ENCODE data around the gene ACOT11.

ACOT11 gene

GRCh38 chr1:54542120-54542961, 5.7 kb upstream of the ACOT11 start:
- CTCF ChIA-PET: no interaction called here
- TF ChIP-seq L3MBTL2 (conservative IDR thresholded peaks at IDR 0.05) (peak; percentile 70), PKNOX1 (IDR thresholded peaks at IDR 0.05) (no peak), HDGF (IDR thresholded peaks at IDR 0.05; ENCODE audit: borderline replicate concordance) (no peak)
- POLR2A ChIA-PET: no interaction called here
- DNase-seq (ENCODE audit: extremely low spot score): peak; percentile 84

GRCh38 chr1:54542962-54543539, 5.0 kb upstream of the ACOT11 start:
- no peak for TF ChIP-seq FOXM1 (IDR thresholded peaks at IDR 0.05; ENCODE audit: borderline replicate concordance)
- no peak for TF ChIP-seq FOXK2 (IDR thresholded peaks at IDR 0.05)
- TF ChIP-seq NFRKB (IDR thresholded peaks at IDR 0.05): no peak
- no peak for TF ChIP-seq BHLHE40 (IDR thresholded peaks at IDR 0.05; ENCODE audit: borderline replicate concordance)
- no peak for TF ChIP-seq ZNF384 (IDR thresholded peaks at IDR 0.05)
- no peak for TF ChIP-seq LEF1 (IDR thresholded peaks at IDR 0.05; ENCODE audit: borderline replicate concordance)
- no peak for TF ChIP-seq SUZ12 (IDR thresholded peaks at IDR 0.05)
- CTCF ChIA-PET: no interaction called here
- POLR2A ChIA-PET: no interaction called here
- DNase-seq (ENCODE audit: extremely low spot score): no peak

GRCh38 chr1:54543729-54544496, 4.1 kb upstream of the ACOT11 start:
- DNase-seq (ENCODE audit: extremely low spot score): no peak
- no peak for TF ChIP-seq FOXA1 (IDR thresholded peaks at IDR 0.05)
- TF ChIP-seq ELF4 (IDR thresholded peaks at IDR 0.05): no peak
- no peak for TF ChIP-seq PKNOX1 (IDR thresholded peaks at IDR 0.05)
- no peak for TF ChIP-seq L3MBTL2 (conservative IDR thresholded peaks at IDR 0.05)
- CTCF ChIA-PET: no interaction called here
- POLR2A ChIA-PET: no interaction called here

GRCh38 chr1:54545916-54546635, 2.0 kb upstream of the ACOT11 start:
- POLR2A ChIA-PET: interaction anchor here (1.2 kb wide), 1 partner anchor 15 kb away, joined by 3 read pairs; no protein-coding TSS in a partner anchor
- peak; percentile 9 for DNase-seq (ENCODE audit: extremely low spot score)
- TF ChIP-seq ZNF384 (IDR thresholded peaks at IDR 0.05) (no peak), SUZ12 (IDR thresholded peaks at IDR 0.05) (no peak), FOXM1 (IDR thresholded peaks at IDR 0.05; ENCODE audit: borderline replicate concordance) (no peak), ARNT (IDR thresholded peaks at IDR 0.05) (no peak), FOXA1 (IDR thresholded peaks at IDR 0.05) (no peak), FOXK2 (IDR thresholded peaks at IDR 0.05) (no peak), NFRKB (IDR thresholded peaks at IDR 0.05) (no peak), PKNOX1 (IDR thresholded peaks at IDR 0.05) (no peak), BHLHE40 (IDR thresholded peaks at IDR 0.05; ENCODE audit: borderline replicate concordance) (no peak), ELF4 (IDR thresholded peaks at IDR 0.05) (no peak), L3MBTL2 (conservative IDR thresholded peaks at IDR 0.05) (no peak), SP1 (IDR thresholded peaks at IDR 0.05) (no peak), CTBP1 (IDR thresholded peaks at IDR 0.05; ENCODE audit: borderline replicate concordance) (no peak), LEF1 (IDR thresholded peaks at IDR 0.05; ENCODE audit: borderline replicate concordance) (no peak), HDGF (IDR thresholded peaks at IDR 0.05; ENCODE audit: borderline replicate concordance) (no peak)
- CTCF ChIA-PET: interaction anchor here (0.6 kb wide), 1 partner anchor 121 kb away, joined by 3 read pairs; no protein-coding TSS in a partner anchor

- DNase-seq (ENCODE audit: extremely low spot score): peak; percentile 17
- CTCF ChIA-PET: interaction anchor here (0.6 kb wide), 1 partner anchor 223 kb away, joined by 3 read pairs; no protein-coding TSS in a partner anchor
- no peak for TF ChIP-seq LEF1 (IDR thresholded peaks at IDR 0.05; ENCODE audit: borderline replicate concordance)
- TF ChIP-seq CTBP1 (IDR thresholded peaks at IDR 0.05; ENCODE audit: borderline replicate concordance): no peak
- no peak for TF ChIP-seq ZNF384 (IDR thresholded peaks at IDR 0.05)
- TF ChIP-seq L3MBTL2 (conservative IDR thresholded peaks at IDR 0.05): no peak
- TF ChIP-seq SP1 (IDR thresholded peaks at IDR 0.05): no peak
- TF ChIP-seq TARDBP (IDR thresholded peaks at IDR 0.05): no peak
- TF ChIP-seq FOXK2 (IDR thresholded peaks at IDR 0.05): no peak
- no peak for TF ChIP-seq SUZ12 (IDR thresholded peaks at IDR 0.05)
- no peak for TF ChIP-seq BHLHE40 (IDR thresholded peaks at IDR 0.05; ENCODE audit: borderline replicate concordance)
- no peak for TF ChIP-seq FOXA1 (IDR thresholded peaks at IDR 0.05)
- TF ChIP-seq FOXM1 (IDR thresholded peaks at IDR 0.05; ENCODE audit: borderline replicate concordance): no peak
- POLR2A ChIA-PET: interaction anchor here (1.2 kb wide), 1 partner anchor 15 kb away, joined by 3 read pairs; no protein-coding TSS in a partner anchor
Measured at GRCh38 chr1:54546651-54547401, 1.2 kb upstream of the ACOT11 start.

Measured in HEK293T (cell line).